Hippocampal formation (tissue), 2 donors: ENCODE measurements around the gene ZFC3H1.

Experiments
- DNase-seq, 2 donors: peaks; one replicate each; lab custom pipeline; 2025; lab: John Stamatoyannopoulos, UW

The ZFC3H1 gene

GRCh38 chr12:71671816-71672215 is 8.2 kb upstream of the ZFC3H1 start:
- DNase-seq: no peak

- no peak for DNase-seq
Observed at GRCh38 chr12:71671311-71671710, 7.7 kb upstream of the ZFC3H1 start.

GRCh38 chr12:71666259-71666658 is 2.6 kb upstream of the ZFC3H1 start:
- no peak for DNase-seq

- no peak for DNase-seq
Observed at GRCh38 chr12:71665090-71665463, 1.4 kb upstream of the ZFC3H1 start.

- DNase-seq: peak in 1 of 2 donors; percentile 53
Observed at GRCh38 chr12:71664411-71665089, 902 bp upstream of the ZFC3H1 start.

- peak in 1 of 2 donors; percentile 45 for DNase-seq
Observed at GRCh38 chr12:71662849-71663560, 643 bp downstream of the ZFC3H1 start.

- DNase-seq: no peak
Observed at GRCh38 chr12:71661977-71662530, 1.6 kb downstream of the ZFC3H1 start.

GRCh38 chr12:71656740-71657139 is 6.9 kb downstream of the ZFC3H1 start:
- no peak for DNase-seq

- DNase-seq: no peak
Observed at GRCh38 chr12:71655907-71656306, 7.7 kb downstream of the ZFC3H1 start.

GRCh38 chr12:71655495-71655894 is 8.2 kb downstream of the ZFC3H1 start:
- no peak for DNase-seq

- no peak for DNase-seq
Observed at GRCh38 chr12:71654200-71654599, 9.4 kb downstream of the ZFC3H1 start.

GRCh38 chr12:71653137-71653536 is 10.5 kb downstream of the ZFC3H1 start:
- DNase-seq: no peak

- DNase-seq: no peak
Observed at GRCh38 chr12:71652656-71653055, 11.0 kb downstream of the ZFC3H1 start.

- DNase-seq: no peak
Observed at GRCh38 chr12:71649401-71649800, 14.2 kb downstream of the ZFC3H1 start.

GRCh38 chr12:71648537-71648936 is 15.1 kb downstream of the ZFC3H1 start:
- no peak for DNase-seq

- DNase-seq: no peak
Observed at GRCh38 chr12:71646512-71646911, 17.1 kb downstream of the ZFC3H1 start.

- no peak for DNase-seq
Observed at GRCh38 chr12:71645268-71645667, 18.4 kb downstream of the ZFC3H1 start.

- no peak for DNase-seq
Observed at GRCh38 chr12:71642264-71642663, 21.4 kb downstream of the ZFC3H1 start.

GRCh38 chr12:71641390-71641789 is 22.3 kb downstream of the ZFC3H1 start:
- DNase-seq: no peak

GRCh38 chr12:71640316-71640715 is 23.3 kb downstream of the ZFC3H1 start:
- DNase-seq: no peak

GRCh38 chr12:71639341-71639760 is 24.3 kb downstream of the ZFC3H1 start:
- DNase-seq: peak in 1 of 2 donors; percentile 47

- no peak for DNase-seq
Observed at GRCh38 chr12:71638499-71638898, 25.1 kb downstream of the ZFC3H1 start.

- DNase-seq: peak in 1 of 2 donors; percentile 70
Observed at GRCh38 chr12:71636704-71637115, 26.9 kb downstream of the ZFC3H1 start.
